Measurements from ENCODE around the gene NCOA5.

DNA sequence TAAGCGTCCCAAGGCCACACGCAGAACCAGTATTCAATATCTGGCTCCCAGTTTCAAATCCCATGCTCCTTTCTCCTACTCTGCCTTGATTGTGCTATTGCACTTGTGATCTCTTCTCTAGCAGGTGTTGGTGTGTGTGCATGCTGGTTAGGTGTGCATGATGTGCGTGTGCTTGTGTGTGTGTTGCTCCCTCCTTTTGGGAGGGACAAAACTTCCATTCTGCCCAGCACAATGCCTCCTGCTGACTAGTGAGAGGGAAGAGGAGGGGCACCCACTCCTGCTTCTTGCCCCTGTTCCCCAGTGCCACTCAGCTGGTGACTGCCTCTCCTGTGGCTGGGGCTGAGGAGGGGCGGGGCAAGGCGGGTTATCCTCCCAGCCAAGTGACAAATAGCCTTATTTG is 48.1 kb upstream of the NCOA5 start:
- TF ChIP-seq CTCF (optimal IDR thresholded peaks at IDR 0.05 in 1 of 3, IDR thresholded peaks at IDR 0.05 in 1 of 3, conservative IDR thresholded peaks at IDR 0.05 in 1 of 3; ENCODE audit: extremely low read depth in 1 of 3, insufficient read depth in 2 of 3, low read length in 3 of 3) (no peak), EZH2 (IDR thresholded peaks at IDR 0.05; ENCODE audit: low read length) (no peak)
